Activated naive CD4-positive, alpha-beta T cell treated with anti-CD3 and anti-CD28 coated beads, Interleukin-2, amount 10 ng/mL, durations not matched to agents 7 days and 5 days (primary cell): ENCODE measurements around the gene KATNIP.

Experiments used
- CTCF ChIA-PET: fragments of 350-600 bp; sonication (Branson Sonifier 250); formaldehyde crosslinking; loops from one replicate; lab custom pipeline; 2021; ENCODE audit warnings: antibody characterized with exemption; lab: Charles Lee
- DNase-seq: peaks from one replicate; pipeline ENCODE4 v3.0.0-alpha.2; 2020
- H3K27ac Mint-ChIP-seq: one replicate; pipeline ENCODE4 v1.8.0; 2021; ENCODE audit warnings: mild to moderate bottlenecking, moderate library complexity, mixed read lengths
- H3K27me3 Mint-ChIP-seq: one replicate; pipeline ENCODE4 v1.8.0; 2021; ENCODE audit warnings: mild to moderate bottlenecking, mixed read lengths
- H3K36me3 Mint-ChIP-seq: one replicate; pipeline ENCODE4 v1.8.0; 2021; ENCODE audit warnings: mixed read lengths
- H3K4me1 Mint-ChIP-seq: one replicate; pipeline ENCODE4 v1.8.0; 2021; ENCODE audit warnings: mixed read lengths
- H3K4me3 Mint-ChIP-seq: one replicate; pipeline ENCODE4 v1.8.0; 2021; ENCODE audit warnings: mild to moderate bottlenecking, moderate library complexity, mixed read lengths
- H3K9me3 Mint-ChIP-seq: one replicate; pipeline ENCODE4 v1.8.0; 2021; ENCODE audit warnings: mixed read lengths

Gene KATNIP

DNA sequence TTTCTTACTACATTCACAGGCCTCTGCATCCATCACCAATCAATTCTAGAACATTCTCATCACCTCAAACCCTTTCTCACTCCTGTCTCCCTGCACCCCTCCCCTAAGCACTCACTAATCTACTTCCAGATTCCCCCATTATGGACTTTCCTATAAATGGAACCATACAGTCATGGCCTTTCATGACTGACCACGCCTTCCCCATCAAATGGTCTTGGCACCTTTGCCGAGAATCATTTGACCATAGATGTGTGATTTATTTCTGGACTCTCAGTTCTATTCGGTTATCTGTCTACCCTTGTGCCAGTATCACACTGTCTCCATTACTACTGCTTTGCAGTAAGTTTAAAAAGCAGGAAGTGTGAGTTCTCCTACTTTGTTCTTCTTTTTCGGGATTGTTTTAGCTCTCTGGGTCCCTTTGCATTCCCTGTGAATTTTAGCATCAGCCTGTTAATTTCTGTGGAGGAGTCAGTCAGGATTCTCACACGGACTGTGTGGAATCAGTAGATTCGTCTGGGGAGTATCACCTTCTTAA lies 27.7 kb upstream of the KATNIP start:
- Mint-ChIP-seq H3K4me1 (no peaks in the 10 kb centered on the region), H3K4me3 (no peak overlapping the region), H3K27me3 (no peaks in the 10 kb centered on the region), H3K27ac (no peak overlapping the region), H3K36me3 (peaks cover 25% of the 10 kb centered on the region), H3K9me3 (no peaks in the 10 kb centered on the region)
- DNase-seq = no peak
- CTCF ChIA-PET = interaction anchor here (0.7 kb wide), 1 partner anchor 578 kb away, joined by 3 read pairs; no protein-coding TSS in a partner anchor

DNA sequence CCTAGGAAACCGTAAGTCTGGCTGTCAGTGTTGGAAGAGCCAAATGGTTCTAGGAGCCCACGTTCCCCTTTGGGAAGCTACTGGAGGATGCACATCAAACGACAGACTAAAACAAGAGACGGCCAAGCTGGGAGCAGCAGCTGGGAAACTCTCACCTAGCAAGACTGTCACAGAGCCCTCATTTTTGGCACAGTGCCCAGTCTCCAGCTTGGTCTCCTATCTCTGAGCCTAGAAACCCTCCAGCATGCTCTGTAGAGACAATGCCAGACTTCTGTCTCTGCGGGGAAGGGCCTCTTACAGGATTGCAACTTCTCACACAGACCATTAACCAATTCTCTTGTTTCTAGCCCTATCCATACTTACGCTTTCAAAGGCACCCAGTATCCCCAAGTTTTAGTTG lies 23.8 kb upstream of the KATNIP start:
- H3K9me3 Mint-ChIP-seq = no peaks in the 10 kb centered on the region
- no peak overlapping the region for H3K4me3 Mint-ChIP-seq
- no peak for DNase-seq
- peaks cover under 1% of the 10 kb centered on the region for H3K4me1 Mint-ChIP-seq
- H3K36me3 Mint-ChIP-seq = peaks cover 39% of the 10 kb centered on the region
- H3K27me3 Mint-ChIP-seq = no peaks in the 10 kb centered on the region
- CTCF ChIA-PET = interaction anchor here (0.9 kb wide), 1 partner anchor 10 kb away, joined by 5 read pairs; no protein-coding TSS in a partner anchor
- H3K27ac Mint-ChIP-seq = no peak overlapping the region

DNA sequence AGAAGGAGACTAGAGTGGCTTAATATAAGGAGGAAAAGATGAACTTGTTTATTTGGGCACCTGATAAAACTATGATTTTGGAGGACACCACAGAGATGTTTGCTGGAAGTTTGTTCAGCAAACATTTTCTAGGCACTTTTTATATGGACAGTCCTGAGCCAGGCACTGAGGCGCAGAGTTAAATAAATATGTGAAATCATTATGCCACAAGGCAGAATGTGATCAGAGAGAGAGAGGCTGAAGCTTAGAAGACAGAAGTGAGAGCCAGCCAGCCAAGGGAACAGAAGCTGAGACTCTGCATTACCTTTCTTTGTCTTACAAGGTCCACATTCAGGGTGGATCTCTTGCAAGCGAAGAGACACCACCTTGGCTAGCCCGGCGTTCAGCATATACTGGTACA lies 21.6 kb upstream of the KATNIP start:
- H3K27ac Mint-ChIP-seq = peak overlapping the region; percentile 73
- peaks cover 7% of the 10 kb centered on the region for H3K4me1 Mint-ChIP-seq
- no peak for DNase-seq
- no peaks in the 10 kb centered on the region for H3K9me3 Mint-ChIP-seq
- no peaks in the 10 kb centered on the region for H3K27me3 Mint-ChIP-seq
- peaks cover 52% of the 10 kb centered on the region for H3K36me3 Mint-ChIP-seq
- no peak overlapping the region for H3K4me3 Mint-ChIP-seq
- CTCF ChIA-PET = no interaction called here

DNA sequence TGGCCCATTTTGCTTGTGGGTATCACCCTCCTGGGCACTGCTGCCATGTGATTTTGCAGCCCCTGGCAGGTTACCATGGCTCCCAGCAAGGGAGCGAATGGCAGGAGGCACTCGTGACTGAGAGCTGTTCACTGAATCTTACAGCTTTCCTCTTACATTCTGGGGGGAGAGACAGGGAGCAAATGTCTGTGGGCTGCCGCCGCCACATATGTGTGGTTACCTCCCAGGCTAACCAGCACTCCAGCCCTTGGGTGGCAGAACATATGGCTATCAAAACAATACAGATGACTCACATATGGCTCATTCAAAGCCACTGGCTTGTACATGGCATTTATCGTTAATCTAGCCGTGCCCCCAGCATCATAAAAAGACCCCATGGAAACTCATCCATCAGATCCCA lies 20.0 kb upstream of the KATNIP start:
- DNase-seq = no peak
- Mint-ChIP-seq H3K27me3 (no peaks in the 10 kb centered on the region), H3K9me3 (no peaks in the 10 kb centered on the region), H3K36me3 (peaks cover 60% of the 10 kb centered on the region), H3K4me1 (peaks cover 7% of the 10 kb centered on the region), H3K4me3 (no peak overlapping the region), H3K27ac (no peak overlapping the region)
- CTCF ChIA-PET = no interaction called here

DNA sequence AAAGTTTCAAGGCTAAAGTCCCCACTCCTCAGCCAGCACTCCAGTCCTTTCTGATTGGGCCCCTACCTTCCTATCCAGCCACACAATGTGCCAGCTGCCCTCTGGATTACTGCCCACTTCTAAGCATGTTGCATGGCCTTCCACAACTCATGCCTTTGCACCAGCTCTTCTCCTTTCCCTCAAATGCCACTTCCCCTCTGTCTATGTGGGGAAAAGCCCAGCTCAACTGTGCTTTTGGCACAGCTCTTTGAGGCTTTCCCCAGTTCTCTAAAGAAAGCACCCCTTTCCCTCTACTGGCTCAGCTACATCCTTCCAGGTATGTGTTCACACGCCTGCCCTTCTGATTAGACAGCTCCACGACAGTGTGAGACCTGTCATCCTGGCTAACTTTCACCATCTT lies 18.8 kb upstream of the KATNIP start:
- H3K36me3 Mint-ChIP-seq = peaks cover 62% of the 10 kb centered on the region
- CTCF ChIA-PET = no interaction called here
- no peaks in the 10 kb centered on the region for H3K9me3 Mint-ChIP-seq
- H3K4me3 Mint-ChIP-seq = no peak overlapping the region
- peaks cover 7% of the 10 kb centered on the region for H3K4me1 Mint-ChIP-seq
- H3K27me3 Mint-ChIP-seq = no peaks in the 10 kb centered on the region
- DNase-seq = no peak
- no peak overlapping the region for H3K27ac Mint-ChIP-seq

DNA sequence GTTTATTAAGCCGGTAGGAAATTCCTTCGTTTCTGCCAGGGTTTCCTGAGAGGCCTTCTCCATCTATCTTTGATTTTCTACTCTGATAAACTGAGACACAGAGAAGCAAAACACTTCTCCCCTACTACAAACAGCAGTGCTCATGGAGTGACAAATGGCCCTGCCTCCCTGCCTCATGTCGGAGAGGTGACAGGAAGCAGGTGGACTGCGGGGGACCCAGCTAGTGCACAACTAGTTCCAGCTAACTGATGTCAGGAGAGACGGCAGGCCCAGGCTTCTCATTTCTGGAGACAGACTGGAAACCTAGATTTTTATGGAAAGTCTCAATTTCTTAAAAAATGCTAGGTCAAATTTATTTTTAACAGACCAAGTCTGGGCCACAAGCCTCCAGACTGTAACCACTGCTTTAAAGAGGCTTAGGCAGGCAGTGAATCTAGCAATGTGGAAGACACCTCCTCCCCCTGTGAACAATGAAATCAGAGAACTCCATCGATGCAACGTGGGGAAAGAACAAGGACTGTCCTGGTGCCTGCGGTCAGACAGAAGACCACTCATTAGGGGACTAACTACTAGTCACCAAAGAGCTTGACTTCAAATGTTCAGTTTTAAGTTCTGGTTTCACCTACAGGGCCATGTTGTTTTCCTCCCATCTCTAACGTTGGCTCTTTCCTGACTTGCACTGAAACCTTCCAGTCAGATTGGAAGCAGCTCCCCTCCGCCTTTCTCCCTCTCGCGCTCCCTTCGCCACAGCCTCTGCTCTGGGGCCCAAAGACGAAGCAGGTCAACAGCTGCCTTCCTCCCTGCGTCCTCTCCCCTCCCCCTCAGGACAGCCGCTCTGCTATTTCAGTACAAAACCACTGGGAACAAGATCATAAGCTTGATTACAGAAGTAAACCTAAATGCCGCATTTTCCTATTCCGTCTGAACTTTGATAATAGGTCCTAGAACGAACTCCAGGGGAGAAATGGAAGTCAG lies 17.8 kb upstream of the KATNIP start:
- CTCF ChIA-PET = no interaction called here
- Mint-ChIP-seq H3K27me3 (no peaks in the 10 kb centered on the region), H3K4me3 (no peak overlapping the region), H3K27ac (no peak overlapping the region), H3K36me3 (peaks cover 58% of the 10 kb centered on the region), H3K9me3 (no peaks in the 10 kb centered on the region), H3K4me1 (peaks cover 7% of the 10 kb centered on the region)
- no peak for DNase-seq

DNA sequence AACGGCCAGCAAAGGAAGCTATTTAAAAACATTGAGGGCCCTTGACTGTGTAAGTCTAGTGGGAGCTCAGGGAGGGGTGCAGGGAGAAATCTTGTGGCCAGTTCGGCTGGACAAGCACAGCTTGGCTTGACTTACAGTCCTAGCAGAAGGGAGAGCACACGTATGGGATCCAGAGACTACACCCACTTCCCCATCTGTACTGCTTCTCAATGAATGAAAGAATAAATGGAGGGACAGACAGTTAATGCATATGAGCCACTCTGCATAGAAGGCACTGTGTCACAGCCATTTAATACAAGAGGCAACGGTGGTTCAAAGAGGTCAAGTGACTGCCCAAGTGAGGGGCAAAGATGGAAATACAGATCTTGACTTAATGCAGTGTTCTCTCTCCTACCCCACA lies 15.7 kb upstream of the KATNIP start:
- no peak overlapping the region for H3K4me3 Mint-ChIP-seq
- peaks cover 58% of the 10 kb centered on the region for H3K36me3 Mint-ChIP-seq
- no peak for DNase-seq
- H3K9me3 Mint-ChIP-seq = peaks cover under 1% of the 10 kb centered on the region
- no peak overlapping the region for H3K27ac Mint-ChIP-seq
- H3K27me3 Mint-ChIP-seq = no peaks in the 10 kb centered on the region
- H3K4me1 Mint-ChIP-seq = peaks cover 9% of the 10 kb centered on the region
- CTCF ChIA-PET = no interaction called here

DNA sequence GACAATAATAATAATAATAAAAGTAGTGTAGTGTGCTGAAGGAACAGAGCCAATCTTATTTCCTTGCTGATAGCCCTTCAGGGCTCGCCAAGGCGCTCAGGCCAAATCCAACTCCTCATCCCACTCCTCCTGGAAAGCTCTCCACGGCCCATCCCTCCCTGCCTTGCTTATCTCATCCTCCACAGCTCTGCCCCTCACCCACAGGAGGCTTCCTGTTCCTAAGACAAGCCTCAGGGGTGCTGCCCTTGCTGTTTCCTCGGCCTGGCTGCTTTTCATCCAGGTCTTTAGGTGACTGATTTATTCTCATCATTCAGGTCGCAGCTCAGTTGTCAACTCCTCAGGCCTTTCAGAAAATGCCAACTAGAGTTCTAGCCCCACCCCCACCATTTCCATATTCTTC lies 11.4 kb upstream of the KATNIP start:
- CTCF ChIA-PET = no interaction called here
- DNase-seq = no peak
- H3K36me3 Mint-ChIP-seq = peaks cover 59% of the 10 kb centered on the region
- no peaks in the 10 kb centered on the region for H3K27me3 Mint-ChIP-seq
- H3K4me3 Mint-ChIP-seq = no peak overlapping the region
- peaks cover 5% of the 10 kb centered on the region for H3K4me1 Mint-ChIP-seq
- peaks cover 2% of the 10 kb centered on the region for H3K9me3 Mint-ChIP-seq
- no peak overlapping the region for H3K27ac Mint-ChIP-seq

DNA sequence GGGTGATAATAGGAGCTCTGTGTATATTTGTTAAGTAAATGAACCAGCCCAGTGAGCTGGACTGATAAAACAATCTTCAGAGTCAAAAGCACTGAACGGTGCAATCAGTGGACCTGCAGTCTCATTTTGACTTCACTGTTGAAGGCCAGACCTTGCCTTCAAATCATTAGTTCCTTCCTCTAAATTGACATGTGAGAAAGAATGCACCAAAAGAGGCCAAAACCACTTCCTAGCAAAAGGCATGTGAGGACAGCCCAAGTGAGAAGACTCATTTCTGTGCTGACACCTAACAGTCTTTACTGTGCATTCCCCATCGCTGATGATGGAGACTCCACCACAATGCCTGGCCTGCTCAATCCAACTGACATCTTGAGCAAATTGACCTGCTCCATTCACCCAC lies 10.8 kb upstream of the KATNIP start:
- H3K36me3 Mint-ChIP-seq = peaks cover 58% of the 10 kb centered on the region
- peaks cover 5% of the 10 kb centered on the region for H3K4me1 Mint-ChIP-seq
- H3K27me3 Mint-ChIP-seq = no peaks in the 10 kb centered on the region
- H3K4me3 Mint-ChIP-seq = no peak overlapping the region
- no peak overlapping the region for H3K27ac Mint-ChIP-seq
- CTCF ChIA-PET = no interaction called here
- DNase-seq = no peak
- peaks cover 2% of the 10 kb centered on the region for H3K9me3 Mint-ChIP-seq

DNA sequence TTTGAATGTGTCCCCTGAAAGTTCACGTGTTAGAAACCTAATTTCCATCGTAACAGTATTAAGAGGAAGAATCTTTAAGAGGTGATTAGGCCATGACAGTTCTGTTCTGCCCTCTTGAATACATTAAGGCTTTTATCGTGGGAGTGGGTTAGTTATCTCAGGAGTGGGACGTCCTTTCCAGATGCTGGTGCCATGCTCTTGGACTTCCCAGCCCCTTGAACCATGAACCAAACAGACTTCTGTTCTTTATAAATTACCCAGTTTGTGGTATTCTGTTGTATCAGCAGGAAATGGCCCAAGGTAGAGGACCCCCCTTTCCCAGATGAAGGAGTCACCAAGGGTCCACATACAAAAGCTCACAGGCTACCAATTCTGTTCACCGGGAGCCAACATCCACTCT lies 10.3 kb upstream of the KATNIP start:
- Mint-ChIP-seq H3K27me3 (no peaks in the 10 kb centered on the region), H3K36me3 (peaks cover 59% of the 10 kb centered on the region), H3K4me3 (no peak overlapping the region), H3K9me3 (peaks cover 2% of the 10 kb centered on the region), H3K4me1 (peaks cover 5% of the 10 kb centered on the region), H3K27ac (no peak overlapping the region)
- no peak for DNase-seq
- CTCF ChIA-PET = no interaction called here

DNA sequence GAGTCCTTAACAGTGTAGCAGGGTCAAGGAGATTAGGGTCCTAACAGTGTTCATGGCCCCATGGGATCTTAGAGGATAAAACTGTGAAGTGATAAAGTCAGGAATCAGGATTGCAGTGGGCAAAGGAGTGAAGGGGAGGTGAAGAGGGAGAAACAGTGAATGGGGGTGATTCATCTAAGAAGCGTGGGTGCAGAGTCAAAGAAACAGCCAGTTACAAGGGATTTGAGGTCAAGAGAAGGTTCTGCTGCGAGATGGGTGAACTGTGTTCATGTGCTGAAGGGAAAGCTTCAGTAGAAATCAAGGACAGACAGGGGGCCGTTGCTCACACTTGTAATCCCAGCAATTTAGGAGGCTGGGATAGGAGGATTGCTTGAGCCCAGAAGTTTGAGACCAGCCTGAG lies 6.1 kb upstream of the KATNIP start:
- H3K9me3 Mint-ChIP-seq = peaks cover 2% of the 10 kb centered on the region
- DNase-seq = no peak
- peaks cover 26% of the 10 kb centered on the region for H3K4me1 Mint-ChIP-seq
- CTCF ChIA-PET = interaction anchor here (0.5 to 1.0 kb wide), 2 partner anchors 8 to 434 kb away, joined by 3 to 5 read pairs; no protein-coding TSS in a partner anchor
- no peak overlapping the region for H3K4me3 Mint-ChIP-seq
- peaks cover 46% of the 10 kb centered on the region for H3K36me3 Mint-ChIP-seq
- H3K27ac Mint-ChIP-seq = no peak overlapping the region
- H3K27me3 Mint-ChIP-seq = no peaks in the 10 kb centered on the region

DNA sequence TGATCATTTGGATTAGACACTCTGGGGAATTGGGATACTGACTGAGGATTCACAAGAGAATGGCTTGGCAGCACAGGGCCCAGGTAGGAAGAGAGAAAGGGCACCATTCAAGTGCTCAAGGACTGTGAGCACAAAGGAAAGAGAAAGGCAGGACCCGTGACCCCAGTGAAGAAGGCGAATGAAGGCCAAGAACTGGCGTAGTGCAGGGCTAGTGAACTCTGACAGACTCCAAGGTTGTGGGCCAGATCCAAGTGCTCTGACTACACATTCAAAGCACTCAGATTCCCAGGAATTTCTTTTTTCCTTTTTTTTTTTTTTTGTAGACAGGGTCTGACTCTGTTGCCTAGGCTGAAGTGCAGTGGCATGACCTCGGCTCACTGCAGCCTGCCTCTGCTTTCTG lies 5.3 kb upstream of the KATNIP start:
- peaks cover 1% of the 10 kb centered on the region for H3K27me3 Mint-ChIP-seq
- peaks cover 40% of the 10 kb centered on the region for H3K36me3 Mint-ChIP-seq
- H3K27ac Mint-ChIP-seq = no peak overlapping the region
- peaks cover 26% of the 10 kb centered on the region for H3K4me1 Mint-ChIP-seq
- CTCF ChIA-PET = no interaction called here
- H3K9me3 Mint-ChIP-seq = no peaks in the 10 kb centered on the region
- no peak for DNase-seq
- no peak overlapping the region for H3K4me3 Mint-ChIP-seq

DNA sequence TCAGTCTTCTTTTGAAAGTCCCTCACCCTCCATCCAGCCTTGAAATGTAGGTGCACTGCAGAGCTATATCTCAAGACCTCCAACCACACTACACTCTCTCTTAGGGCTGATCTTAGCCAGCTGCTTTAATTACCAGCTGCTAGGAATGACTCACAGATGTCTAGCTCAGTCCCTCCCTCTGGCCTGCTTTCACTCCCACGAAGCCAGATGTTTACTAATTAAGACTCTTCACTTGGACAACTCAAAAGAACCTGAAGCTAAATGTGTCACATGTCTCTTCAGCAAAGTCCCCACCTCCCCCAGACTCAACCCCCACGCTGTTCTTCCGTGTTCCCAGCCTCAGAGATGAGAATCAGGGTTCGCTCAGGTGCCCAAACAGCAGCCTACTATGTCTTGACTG lies 2.8 kb upstream of the KATNIP start:
- Mint-ChIP-seq H3K4me1 (peaks cover 41% of the 10 kb centered on the region), H3K27me3 (peaks cover 7% of the 10 kb centered on the region), H3K4me3 (no peak overlapping the region), H3K27ac (no peak overlapping the region), H3K36me3 (peaks cover 21% of the 10 kb centered on the region), H3K9me3 (no peaks in the 10 kb centered on the region)
- no peak for DNase-seq
- CTCF ChIA-PET = no interaction called here

DNA sequence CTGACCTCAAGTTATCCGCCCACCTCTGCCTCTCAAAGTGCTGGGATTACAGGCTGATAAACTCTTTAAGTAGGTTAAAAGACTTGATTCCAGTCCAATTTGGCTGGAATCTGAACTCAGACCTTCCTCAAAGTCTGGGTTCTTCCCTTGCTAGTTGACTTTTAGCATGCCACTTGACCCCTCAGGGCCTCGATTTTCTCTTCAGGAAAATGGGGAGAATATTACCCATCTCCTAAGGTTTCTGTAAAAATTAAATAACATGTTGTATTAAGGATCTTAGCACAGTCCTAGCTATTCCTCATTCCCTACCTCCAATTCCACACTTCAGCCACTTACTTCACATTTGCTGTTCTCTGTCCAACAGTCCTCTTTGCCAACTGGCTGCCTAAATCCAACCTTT lies 2.1 kb upstream of the KATNIP start:
- Mint-ChIP-seq H3K36me3 (peaks cover 17% of the 10 kb centered on the region), H3K4me3 (peak overlapping the region; percentile 33), H3K4me1 (peaks cover 41% of the 10 kb centered on the region), H3K27me3 (peaks cover 7% of the 10 kb centered on the region), H3K27ac (no peak overlapping the region), H3K9me3 (no peaks in the 10 kb centered on the region)
- no peak for DNase-seq
- CTCF ChIA-PET = no interaction called here

DNA sequence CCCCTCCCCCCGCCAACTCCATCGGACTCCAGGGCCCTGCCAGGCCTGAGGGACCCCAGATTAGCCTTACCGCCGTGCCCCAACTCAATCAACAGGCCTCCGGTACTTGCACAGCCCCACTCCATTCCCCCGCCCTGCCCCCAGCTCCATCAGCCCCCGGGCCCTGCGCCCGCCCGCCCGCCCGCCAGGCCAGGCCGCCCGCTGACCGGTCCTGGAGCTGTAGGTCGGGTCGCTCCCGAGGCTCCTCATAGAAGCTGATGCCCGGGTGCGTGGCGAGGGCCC lies 539 bp upstream of the KATNIP start:
- H3K27me3 Mint-ChIP-seq = peaks cover 7% of the 10 kb centered on the region
- peaks cover 8% of the 10 kb centered on the region for H3K36me3 Mint-ChIP-seq
- CTCF ChIA-PET = interaction anchor here (1.3 kb wide), 1 partner anchor 522 kb away, joined by 4 read pairs; no protein-coding TSS in a partner anchor
- H3K9me3 Mint-ChIP-seq = no peaks in the 10 kb centered on the region
- peaks cover 41% of the 10 kb centered on the region for H3K4me1 Mint-ChIP-seq
- H3K27ac Mint-ChIP-seq = peak overlapping the region; percentile 91
- DNase-seq = no peak
- H3K4me3 Mint-ChIP-seq = peak overlapping the region; percentile 96
